T-helper 9 cell (primary cell): Measurements from ENCODE around the gene FSIP1.
"Not testable (repeated sequence)": the region's sequence is repeated elsewhere in the genome, so short reads cannot be mapped to it uniquely, and the experiment has no call there.

Experiments
- DNase-seq: peaks from one replicate; pipeline ENCODE4 v3.0.0-alpha.2; 2020
- total RNA-seq, 2 donors: gene quantifications; one replicate each; lab custom pipeline; 2026; lab: John Stamatoyannopoulos, UW

Gene FSIP1
- total RNA-seq = 0.72 to 2.1 reads per million in 2 donors

DNA sequence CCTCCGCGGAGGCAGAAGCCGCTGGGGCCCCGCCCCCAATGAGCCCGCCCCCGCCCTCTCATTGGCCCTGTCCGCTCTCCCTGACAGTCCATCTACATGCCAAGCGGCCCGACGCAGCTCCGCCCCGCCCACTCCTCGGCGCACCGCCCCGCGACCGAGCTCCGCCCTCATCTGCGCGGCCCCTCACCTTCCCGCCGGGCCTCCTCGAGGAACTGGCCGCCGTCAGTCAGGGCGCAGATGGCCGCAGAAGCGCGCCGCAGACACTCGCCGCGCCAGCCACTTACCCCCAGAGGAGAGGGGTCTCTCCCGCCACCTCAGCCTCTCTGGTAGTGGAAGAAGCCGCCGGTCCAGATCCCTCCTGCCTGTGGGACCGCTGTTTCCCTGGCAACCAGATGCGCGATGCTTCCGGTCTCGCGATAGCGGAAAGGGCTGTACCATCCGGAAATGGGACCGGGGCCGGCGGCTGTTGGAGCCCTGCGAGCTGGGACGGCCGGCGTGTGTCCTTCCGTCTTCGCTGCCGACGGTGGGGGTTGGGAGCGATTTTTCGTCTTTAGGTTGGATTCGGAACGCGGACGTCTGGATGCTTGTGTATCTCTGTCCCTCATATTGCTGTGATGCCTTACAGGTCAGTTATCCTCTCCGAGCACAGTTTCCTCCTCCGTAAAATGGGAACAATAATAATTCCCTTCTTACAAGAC is at the start of gene FSIP1:
TSS of gene FSIP1 (minus strand) at position 401 of the 698 bp plus-strand sequence. CDS start 6,317 bp downstream, outside the sequence.
- DNase-seq = peak; percentile 91

- no peak for DNase-seq
These were observed 47.5 kb upstream of the FSIP1 start for GRCh38 chr15:39830166-39830565.

- DNase-seq = no peak
These were observed 45.8 kb upstream of the FSIP1 start for GRCh38 chr15:39828374-39828931.

- no peak for DNase-seq
These were observed 44.3 kb upstream of the FSIP1 start for GRCh38 chr15:39826975-39827374.

GRCh38 chr15:39823634-39824033 is 41.0 kb upstream of the FSIP1 start:
- no peak for DNase-seq

- no peak for DNase-seq
These were observed 37.5 kb upstream of the FSIP1 start for GRCh38 chr15:39820050-39820602.

DNA sequence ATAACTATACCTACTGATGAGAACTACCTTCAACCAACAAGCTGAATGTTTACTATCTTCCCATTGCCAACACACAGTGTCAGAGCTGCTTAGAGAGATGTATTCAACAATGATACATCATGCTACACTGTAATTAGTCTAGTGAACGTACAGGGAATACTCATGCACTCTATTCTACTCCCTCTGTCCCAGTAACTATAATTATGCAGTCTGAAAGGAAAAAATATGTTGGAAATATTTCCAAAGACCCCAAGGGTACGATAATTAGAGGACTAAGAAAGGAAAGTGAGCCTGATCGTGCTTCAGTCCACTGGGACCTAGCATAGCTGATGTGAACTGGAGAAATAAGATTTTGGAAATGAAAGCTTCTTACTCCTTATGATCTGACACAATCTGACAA is 36.9 kb upstream of the FSIP1 start:
- DNase-seq = no peak

DNA sequence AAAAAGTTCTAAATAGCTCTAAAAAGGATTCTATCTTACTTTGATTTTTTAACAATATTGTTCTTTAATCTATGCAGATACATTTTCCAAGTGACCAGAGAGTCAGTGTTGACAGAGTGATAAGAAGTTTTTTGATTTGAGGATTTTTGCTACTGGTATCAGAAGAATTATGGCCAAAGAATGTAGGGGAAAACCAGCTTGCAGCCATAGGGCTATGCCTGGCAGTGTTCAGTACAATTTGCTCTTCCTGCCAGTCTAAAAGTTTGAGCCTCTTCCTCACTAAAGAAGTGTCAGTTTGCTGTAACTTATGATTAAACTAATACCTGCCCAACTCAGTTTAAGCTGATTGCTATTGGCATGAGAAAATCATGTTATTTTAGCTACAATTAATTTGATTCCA is 35.3 kb upstream of the FSIP1 start:
- DNase-seq = no peak

GRCh38 chr15:39814489-39814888 is 31.8 kb upstream of the FSIP1 start:
- no peak for DNase-seq

- DNase-seq = not testable (repeated sequence)
These were observed 30.0 kb upstream of the FSIP1 start for GRCh38 chr15:39812651-39813050.

- DNase-seq = no peak
These were observed 26.3 kb upstream of the FSIP1 start for GRCh38 chr15:39808909-39809308.

DNA sequence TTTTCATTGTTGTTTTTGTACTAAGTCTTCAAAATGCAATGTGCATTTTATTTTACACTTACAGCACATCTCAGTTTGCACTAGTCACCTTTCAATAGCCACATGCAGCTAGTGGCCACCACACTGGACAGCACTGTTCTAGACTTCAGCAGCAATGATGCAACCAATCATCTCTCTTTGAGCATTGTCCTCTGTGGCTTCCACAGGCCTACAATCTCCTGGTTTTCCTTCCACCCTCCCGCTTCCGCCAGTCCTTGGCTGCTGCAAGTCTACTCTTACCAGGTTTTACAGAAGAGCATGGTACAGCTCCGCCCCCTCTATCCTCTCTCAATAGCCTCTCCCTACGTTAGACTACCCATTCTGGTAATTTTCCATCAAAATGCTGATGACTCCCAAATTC is 25.1 kb upstream of the FSIP1 start:
- DNase-seq = no peak

DNA sequence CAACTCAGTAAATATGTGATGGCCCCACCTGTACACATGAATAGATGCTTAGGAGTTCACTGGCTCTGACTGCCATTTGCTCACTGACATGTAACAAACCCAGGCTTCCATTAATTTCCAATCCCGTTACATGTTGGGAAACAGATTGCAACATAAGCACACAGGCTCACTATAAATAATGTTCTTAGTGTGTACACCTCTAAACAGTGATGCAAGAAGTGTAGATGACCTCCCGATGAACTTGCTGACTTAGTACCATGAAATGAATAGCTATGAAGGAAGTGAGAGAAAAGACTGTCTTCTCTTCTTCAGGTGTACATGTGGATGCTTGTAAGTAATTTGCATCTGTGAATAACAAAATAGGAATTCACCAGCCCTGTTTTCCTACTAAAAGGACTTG is 21.4 kb upstream of the FSIP1 start:
- DNase-seq = no peak

- no peak for DNase-seq
These were observed 20.4 kb upstream of the FSIP1 start for GRCh38 chr15:39803016-39803415.

GRCh38 chr15:39801641-39802309 is 19.1 kb upstream of the FSIP1 start:
- DNase-seq = no peak

DNA sequence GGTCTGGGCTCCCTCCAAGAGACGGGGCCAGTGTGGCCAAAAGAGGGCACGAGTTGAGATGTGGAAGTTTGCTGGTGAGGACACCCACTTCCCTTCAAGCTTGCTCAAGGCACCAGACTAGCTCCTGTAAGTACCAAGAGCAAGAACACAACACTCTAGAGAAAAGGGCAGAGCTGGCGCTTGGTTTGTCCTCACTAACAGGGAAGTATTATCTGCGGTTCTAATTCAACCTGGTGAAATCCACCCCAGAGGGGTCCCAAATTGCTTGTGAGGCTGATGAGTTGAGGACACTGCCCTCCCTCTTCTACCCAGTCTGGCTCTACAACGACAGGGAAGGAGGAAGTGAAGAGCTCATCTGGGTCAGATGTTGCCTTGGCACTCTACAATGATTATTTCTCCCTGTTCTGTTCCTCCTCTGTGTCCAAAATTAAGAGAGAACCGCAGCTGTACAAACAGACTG is 16.9 kb upstream of the FSIP1 start:
- DNase-seq = no peak

- DNase-seq = no peak
These were observed 15.7 kb upstream of the FSIP1 start for GRCh38 chr15:39798382-39798781.

GRCh38 chr15:39797407-39797806 is 14.8 kb upstream of the FSIP1 start:
- DNase-seq = no peak

GRCh38 chr15:39796601-39797000 is 14.0 kb upstream of the FSIP1 start:
- no peak for DNase-seq

DNA sequence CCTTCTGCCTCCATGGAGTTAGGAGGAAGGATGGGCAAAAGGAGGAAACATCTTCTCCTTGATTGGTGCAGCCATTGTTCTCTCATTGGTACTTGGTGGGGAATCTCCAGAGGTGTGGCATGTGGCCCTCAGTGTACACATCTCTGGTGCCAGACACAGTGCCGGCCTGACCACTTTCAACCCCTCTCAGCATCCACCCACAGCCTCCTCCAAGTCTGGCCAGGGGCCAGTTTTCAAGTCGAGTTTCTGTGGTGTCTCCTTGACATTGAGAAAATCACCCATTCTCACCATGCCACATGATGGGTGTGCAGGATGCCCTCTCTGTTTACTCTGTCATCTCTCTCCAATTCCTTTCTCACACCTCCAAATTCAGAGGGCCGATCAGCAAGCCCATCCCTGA is 12.8 kb upstream of the FSIP1 start:
- DNase-seq = no peak

DNA sequence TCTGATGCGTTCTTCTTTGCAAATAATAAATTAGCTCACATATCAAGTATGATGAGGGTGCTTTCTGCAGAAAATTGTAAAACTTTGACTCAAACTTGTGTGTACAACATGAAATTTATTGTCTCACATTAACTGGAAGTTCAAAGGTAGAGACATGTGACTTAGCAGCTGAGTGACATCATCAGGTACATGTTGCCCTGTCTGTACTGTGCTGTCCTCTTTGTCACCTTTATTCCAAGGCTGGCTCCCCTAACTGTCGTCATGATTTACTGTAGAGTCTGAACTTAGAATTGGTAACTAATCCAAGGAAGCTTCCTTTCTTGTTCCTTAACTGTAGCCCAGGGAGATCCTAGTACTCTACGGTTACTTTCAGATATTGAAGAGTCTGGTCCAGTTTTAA is 12.3 kb upstream of the FSIP1 start:
- no peak for DNase-seq

DNA sequence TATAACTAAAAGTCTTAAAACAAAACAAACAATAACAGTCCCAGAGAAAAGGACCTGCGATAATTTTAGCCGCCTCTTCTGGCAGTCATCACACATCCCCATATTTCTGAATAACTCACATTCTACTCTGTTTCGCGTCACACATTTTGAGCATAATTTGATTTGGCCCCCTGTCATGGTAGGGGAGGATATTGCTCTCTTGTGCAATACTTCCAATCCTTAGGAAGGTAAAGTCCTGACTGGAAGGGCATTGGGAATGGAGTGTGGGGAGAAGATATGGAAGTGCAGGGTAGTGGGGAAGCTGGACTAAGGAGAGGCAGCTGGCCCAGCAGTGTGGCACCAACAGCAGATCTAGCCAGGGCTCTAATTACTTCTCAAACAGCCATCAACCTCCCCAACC is 11.3 kb upstream of the FSIP1 start:
- no peak for DNase-seq

GRCh38 chr15:39792844-39793335 is 10.2 kb upstream of the FSIP1 start:
- DNase-seq = no peak
